Left kidney (tissue), 2 donors: ENCODE data around the gene PALLD. TPM values are rescaled to one million over a fixed set of nuclear protein-coding genes. Genes with fewer than 3 reads are reported as not detected.

ENCODE experiments used
- DNase-seq: peaks from one replicate; pipeline ENCODE4 v3.0.0-alpha.2; 2013
- polyA plus RNA-seq: library from polyadenylated mRNA; unstranded; fragments of 120-200 nt; gene quantifications from one replicate; pipeline ENCODE4 v1.2.1, GENCODE V29; 2013; ENCODE audit not compliant: insufficient read length

Gene PALLD
- polyA plus RNA-seq, 1 donor = 203 TPM

GRCh38 chr4:168960716-168961115, 463.9 kb downstream of the PALLD start:
- DNase-seq = no peak

GRCh38 chr4:168972596-168972995, 475.7 kb downstream of the PALLD start:
- no peak for DNase-seq

Other genes with a start within 250 kb of the PALLD start
- gene DDX60, start 178.3 kb upstream of the PALLD start, polyA plus RNA-seq = 12.8 TPM
- gene DDX60L, start 16.6 kb upstream of the PALLD start, polyA plus RNA-seq = 8.9 TPM